PC-9 (cell line): ENCODE measurements around the gene FGFR2. TPM values are rescaled to one million over a fixed set of nuclear protein-coding genes. Genes with fewer than 3 reads are reported as not detected.
A peak's percentile ranks its signal among the peaks of the same experiment; 100 is the strongest.

Source experiments
- Bru-seq: library from RNA; stranded (reverse); fragments of 400-500 nt; gene quantifications from one replicate; lab custom pipeline; 2021; lab: Mats Ljungman, UMichigan
- BruChase-seq, 2 experiments: library from RNA; stranded (reverse); fragments of 400-500 nt; gene quantifications; one replicate each; lab custom pipeline; 2021; lab: Mats Ljungman, UMichigan
- BruUV-seq: library from RNA; stranded (reverse); fragments of 400-500 nt; replicated peaks from 2 replicates; lab custom pipeline; 2021; lab: Mats Ljungman, UMichigan
- CTCF ChIA-PET: fragments of 300-600 bp; sonication (Branson Sonifier 250); formaldehyde crosslinking; loops from one replicate; lab custom pipeline; 2022; ENCODE audit warnings: antibody characterized with exemption; lab: Charles Lee
- POLR2A ChIA-PET: fragments of 300-600 bp; sonication (Branson Sonifier 250); formaldehyde crosslinking; loops from one replicate; lab custom pipeline; 2022; ENCODE audit warnings: antibody characterized with exemption; ENCODE audit not compliant: unreplicated experiment; lab: Charles Lee
- DNase-seq, 2 experiments: peaks; one replicate each; pipeline versions ENCODE4 v3.0.0 to v3.0.0-alpha.2; 2015 to 2022; ENCODE audit warnings: mixed read lengths in 1 of 2
- H2AFZ ChIP-seq: fragments of 200-600 bp; sonication (generic); 2 replicates; pipeline ENCODE4 v1.8.1; 2017; ENCODE audit warnings: antibody characterized with exemption
- H3F3A ChIP-seq: fragments of 200-600 bp; sonication (generic); 2 replicates; pipeline ENCODE4 v1.8.1; 2017; ENCODE audit warnings: antibody characterized with exemption, mild to moderate bottlenecking, low read depth; ENCODE audit not compliant: insufficient read depth
- H3K27ac ChIP-seq: fragments of 200-600 bp; sonication (generic); 2 replicates; pipeline ENCODE4 v1.6.1; 2016; ENCODE audit warnings: mixed run types
- H3K27me3 ChIP-seq: fragments of 200-600 bp; sonication (generic); 2 replicates; pipeline ENCODE4 v1.6.1; 2016; ENCODE audit warnings: low read depth, mixed run types; ENCODE audit not compliant: insufficient read depth
- H3K36me3 ChIP-seq: fragments of 200-600 bp; sonication (generic); 2 replicates; pipeline ENCODE4 v1.6.1; 2016; ENCODE audit warnings: low read depth, mixed run types
- H3K4me1 ChIP-seq: fragments of 200-600 bp; sonication (generic); replicated peaks from 2 replicates; pipeline ENCODE4 v1.6.1; 2016; ENCODE audit warnings: mixed run types; ENCODE audit not compliant: insufficient read depth
- H3K4me2 ChIP-seq: fragments of 200-600 bp; sonication (generic); 2 replicates; pipeline ENCODE4 v1.6.1; 2017; ENCODE audit warnings: mixed run types
- H3K4me3 ChIP-seq: fragments of 200-600 bp; sonication (generic); 2 replicates; pipeline ENCODE4 v1.6.1; 2016; ENCODE audit warnings: mixed run types
- H3K79me2 ChIP-seq: fragments of 200-600 bp; sonication (generic); 2 replicates; pipeline ENCODE4 v1.6.1; 2017; ENCODE audit warnings: low read depth, mixed run types
- H3K9me2 ChIP-seq: fragments of 200-600 bp; sonication (generic); 2 replicates; pipeline ENCODE4 v1.8.1; 2017; ENCODE audit warnings: mild to moderate bottlenecking; ENCODE audit not compliant: insufficient read depth
- H3K9me3 ChIP-seq: fragments of 200-600 bp; sonication (generic); 2 replicates; pipeline ENCODE4 v1.8.1; 2016; ENCODE audit warnings: low read depth; ENCODE audit not compliant: insufficient read depth
- H4K20me1 ChIP-seq: fragments of 200-600 bp; sonication (generic); 2 replicates; pipeline ENCODE4 v1.8.1; 2017; ENCODE audit not compliant: insufficient read depth
- CTCF ChIP-seq: fragments of 200-600 bp; sonication (generic); conservative IDR thresholded peaks from 2 replicates; pipeline ENCODE4 v1.6.1; 2017; ENCODE audit warnings: mixed run types, antibody characterized with exemption, mild to moderate bottlenecking, moderate library complexity
- EZH2 ChIP-seq: fragments of 200-600 bp; sonication (generic); IDR thresholded peaks from 2 replicates; pipeline ENCODE4 v1.8.0; 2017; ENCODE audit warnings: antibody characterized with exemption, low read depth
- intact Hi-C: fragments of 100-400 bp; cut with micrococcal nuclease; formaldehyde crosslinking; loops from one replicate; pipeline ENCODE4 v1.10.0; 2022; ENCODE audit not compliant: unreplicated experiment
- long read RNA-seq: library from polyadenylated mRNA; stranded (forward); transcript quantifications from one replicate; pipeline ENCODE4 v2.0.0, GENCODE V29; 2022
- total RNA-seq: library from RNA; stranded (reverse); gene quantifications from 2 replicates; pipeline ENCODE4 v1.2.3, GENCODE V29; 2021

FGFR2 gene
- not detected in 2 replicates for total RNA-seq
- Bru-seq, nascent RNA, result percentile 2 among the genes with signal in this experiment
- percentile 1 among the genes with signal in this experiment for BruChase-seq, experiment 1, labeled RNA remaining after a 2-hour chase
- percentile 3 among the genes with signal in this experiment for BruChase-seq, experiment 2, labeled RNA remaining after a 6-hour chase
- long read RNA-seq, result 0 reads

GRCh38 chr10:121598263-121599249 lies at the start of gene FGFR2:
FGFR2 (minus strand) TSS chr10:121598444; CDS start chr10:121593817, 4,627 bp downstream.
- Histone ChIP-seq H3K27ac (no peak within 1 kb of the TSS), H4K20me1 (no peaks in the 10 kb centered on the region), H2AFZ (no peak within 1 kb of the TSS), H3K9me3 (no peaks in the 10 kb centered on the region), H3K9me2 (no peaks in the 10 kb centered on the region), H3K4me1 (no peaks in the 10 kb centered on the region), H3K36me3 (no peaks in the 10 kb centered on the region), H3K4me2 (no peak within 1 kb of the TSS), H3K27me3 (peaks cover 28% of the 10 kb centered on the region; the same call in 1 of the 2 replicates), H3F3A (no peaks in the 10 kb centered on the region), H3K79me2 (no peaks in the 10 kb centered on the region), H3K4me3 (no peak within 1 kb of the TSS)
- intact Hi-C loops, result no loop called here
- TF ChIP-seq EZH2 (no peak), CTCF (no peak)
- CTCF ChIA-PET, result no interaction called here
- no TSS peak for BruUV-seq
- DNase-seq, result no peak
- POLR2A ChIA-PET, result no interaction called here

- H4K20me1 ChIP-seq, result no peaks in the 10 kb centered on the region
- H2AFZ ChIP-seq, result no peak overlapping the region
- no peaks in the 10 kb centered on the region for H3K79me2 ChIP-seq
- no peak overlapping the region for H3K4me2 ChIP-seq
- no peak for TF ChIP-seq CTCF
- no peak for TF ChIP-seq EZH2
- intact Hi-C loops, result no loop called here
- H3K9me2 ChIP-seq, result no peaks in the 10 kb centered on the region
- BruUV-seq, result no TSS peak
- DNase-seq, result no peak
- H3K27me3 ChIP-seq, result peaks cover 42% of the 10 kb centered on the region
- no peaks in the 10 kb centered on the region for H3K4me1 ChIP-seq
- CTCF ChIA-PET, result no interaction called here
- no peak overlapping the region for H3K4me3 ChIP-seq
- no peak overlapping the region for H3K27ac ChIP-seq
- no peaks in the 10 kb centered on the region for H3F3A ChIP-seq
- no peaks in the 10 kb centered on the region for H3K36me3 ChIP-seq
- no peaks in the 10 kb centered on the region for H3K9me3 ChIP-seq
- POLR2A ChIA-PET, result no interaction called here
These were observed 49.2 kb upstream of the FGFR2 start for GRCh38 chr10:121647401-121647800.

- Histone ChIP-seq H3K79me2 (no peaks in the 10 kb centered on the region), H3K36me3 (no peaks in the 10 kb centered on the region), H3K4me2 (no peak overlapping the region), H3K4me3 (no peak overlapping the region), H3K9me2 (no peaks in the 10 kb centered on the region), H3K27ac (no peak overlapping the region), H3K4me1 (no peaks in the 10 kb centered on the region), H3F3A (no peaks in the 10 kb centered on the region), H2AFZ (no peak overlapping the region), H4K20me1 (no peaks in the 10 kb centered on the region), H3K27me3 (peaks cover 29% of the 10 kb centered on the region), H3K9me3 (no peaks in the 10 kb centered on the region)
- intact Hi-C loops, result no loop called here
- POLR2A ChIA-PET, result no interaction called here
- no TSS peak for BruUV-seq
- no peak for TF ChIP-seq CTCF
- CTCF ChIA-PET, result no interaction called here
- DNase-seq, result no peak
These were observed 47.5 kb upstream of the FGFR2 start for GRCh38 chr10:121645696-121646095.
